Adipocyte (in vitro differentiated cells): ENCODE results near the gene PCSK5.

Experiments
- DNase-seq: peaks from one replicate; pipeline ENCODE4 v3.0.0-alpha.2; 2015; ENCODE audit warnings: low read depth
- H3K27me3 ChIP-seq: replicated peaks from 2 replicates; pipeline ENCODE4 v1.7.0; 2013; ENCODE audit warnings: mild to moderate bottlenecking, low read length, moderate library complexity; ENCODE audit not compliant: control insufficient read depth, insufficient read depth
- H3K36me3 ChIP-seq: 2 replicates; pipeline ENCODE4 v1.7.0; 2013; ENCODE audit warnings: low read length, mild to moderate bottlenecking, moderate library complexity; ENCODE audit not compliant: control insufficient read depth, insufficient read depth, severe bottlenecking
- H3K4me1 ChIP-seq: 2 replicates; pipeline ENCODE4 v1.7.0; 2013; ENCODE audit warnings: mild to moderate bottlenecking, low read length, moderate library complexity; ENCODE audit not compliant: control insufficient read depth, insufficient read depth
- H3K4me3 ChIP-seq: 2 replicates; pipeline ENCODE4 v1.7.0; 2013; ENCODE audit warnings: mild to moderate bottlenecking, low read length, moderate library complexity
- H3K9ac ChIP-seq: 2 replicates; pipeline ENCODE4 v1.7.0; 2013; ENCODE audit warnings: mild to moderate bottlenecking, low read length, moderate library complexity
- H3K9me3 ChIP-seq: 2 replicates; pipeline ENCODE4 v1.7.0; 2013; ENCODE audit warnings: mild to moderate bottlenecking, low read length, moderate library complexity; ENCODE audit not compliant: control insufficient read depth

Gene PCSK5

DNA sequence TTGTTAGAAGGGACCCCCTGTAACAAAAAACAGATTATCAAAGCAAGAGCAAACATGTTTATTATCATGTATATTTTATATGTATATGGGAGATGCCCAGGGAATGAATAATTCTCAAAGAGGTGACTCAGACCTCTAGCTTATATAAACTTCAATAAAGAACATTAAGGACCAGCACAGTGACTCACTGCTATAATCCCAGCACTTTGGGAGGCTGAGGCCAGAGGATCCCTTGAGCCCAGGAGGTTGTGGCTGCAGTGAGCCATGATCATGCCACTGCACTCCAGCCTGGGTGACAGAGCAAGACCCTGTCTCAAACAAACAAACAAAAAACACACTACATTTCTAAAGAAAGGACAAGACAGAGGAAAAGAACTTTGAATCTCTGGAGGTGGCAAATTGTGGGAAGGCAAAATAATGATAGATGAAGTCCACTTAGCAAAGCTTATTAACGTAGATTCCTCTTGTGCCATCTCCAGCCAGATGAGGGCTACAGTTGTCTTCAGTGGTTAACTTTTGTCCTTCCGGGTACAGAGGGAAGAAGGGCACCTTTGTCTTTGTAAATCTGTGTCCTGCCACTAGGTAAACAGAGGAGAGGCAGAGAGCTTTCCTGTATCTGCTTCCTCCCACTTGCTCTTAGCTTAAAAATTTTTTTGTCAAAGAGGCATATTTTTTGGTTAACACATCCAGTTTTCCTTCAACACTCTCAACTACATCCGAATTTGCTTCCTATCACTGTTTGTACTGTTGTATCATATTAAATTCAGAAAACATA, 511.3 kb downstream of the PCSK5 start:
- Histone ChIP-seq H3K36me3 (no peaks in the 10 kb centered on the region), H3K9ac (no peak overlapping the region), H3K27me3 (no peaks in the 10 kb centered on the region), H3K9me3 (no peaks in the 10 kb centered on the region), H3K4me3 (no peak overlapping the region), H3K4me1 (peaks cover 7% of the 10 kb centered on the region)
- peak; percentile 8 for DNase-seq

GRCh38 chr9:76403352-76403751, 512.9 kb downstream of the PCSK5 start:
- peak; percentile 92 for DNase-seq
- Histone ChIP-seq H3K27me3 (no peaks in the 10 kb centered on the region), H3K9ac (peak overlapping the region; percentile 79), H3K36me3 (no peaks in the 10 kb centered on the region), H3K4me3 (peak overlapping the region; percentile 51), H3K4me1 (peaks cover 7% of the 10 kb centered on the region), H3K9me3 (no peaks in the 10 kb centered on the region)

DNA sequence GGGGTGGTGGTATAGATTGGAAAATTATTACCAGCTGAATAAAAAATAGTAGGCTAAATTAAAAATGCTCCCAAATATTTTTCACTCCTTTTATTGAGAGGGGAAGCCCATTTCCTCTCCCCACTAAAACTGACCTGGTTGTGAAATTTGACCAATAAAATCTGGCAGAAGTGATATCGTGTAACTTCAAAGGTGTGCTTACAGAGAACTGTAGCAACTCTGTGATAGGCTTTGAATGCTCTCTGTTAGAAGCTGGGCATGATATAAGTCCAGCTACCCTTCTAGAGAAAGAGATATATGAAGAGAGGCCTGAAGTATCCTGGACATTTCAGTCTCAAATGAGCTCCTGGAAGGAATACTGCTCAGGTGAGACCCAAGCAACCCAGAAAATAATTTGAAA, 513.9 kb downstream of the PCSK5 start:
- no peak for DNase-seq
- Histone ChIP-seq H3K36me3 (no peaks in the 10 kb centered on the region), H3K27me3 (no peaks in the 10 kb centered on the region), H3K9me3 (no peaks in the 10 kb centered on the region), H3K4me1 (peaks cover 7% of the 10 kb centered on the region), H3K4me3 (no peak overlapping the region), H3K9ac (no peak overlapping the region)

GRCh38 chr9:76405340-76405739, 514.9 kb downstream of the PCSK5 start:
- H3K9me3 ChIP-seq = no peaks in the 10 kb centered on the region
- peaks cover 7% of the 10 kb centered on the region for H3K4me1 ChIP-seq
- no peak for DNase-seq
- H3K27me3 ChIP-seq = no peaks in the 10 kb centered on the region
- H3K9ac ChIP-seq = no peak overlapping the region
- H3K4me3 ChIP-seq = no peak overlapping the region
- no peaks in the 10 kb centered on the region for H3K36me3 ChIP-seq

DNA sequence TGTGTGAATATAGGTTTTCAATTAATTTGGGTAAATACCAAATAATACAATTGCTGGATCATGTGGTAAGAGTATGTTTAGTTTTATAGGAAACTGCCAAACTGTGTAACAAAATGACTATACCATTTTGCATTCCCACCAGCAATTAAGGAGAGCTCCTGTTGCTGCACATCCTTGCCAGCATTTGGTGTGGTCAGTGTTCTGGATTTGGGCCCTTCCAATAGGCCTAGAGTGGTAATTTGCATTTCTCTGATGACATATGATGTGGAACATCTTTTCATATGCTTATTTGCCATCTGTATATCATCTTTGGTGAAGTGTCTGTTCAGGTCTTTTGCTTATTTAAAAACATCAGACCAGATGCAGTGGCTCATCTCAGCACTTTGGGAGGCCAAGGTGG, 515.4 kb downstream of the PCSK5 start:
- Histone ChIP-seq H3K9ac (no peak overlapping the region), H3K36me3 (no peaks in the 10 kb centered on the region), H3K27me3 (no peaks in the 10 kb centered on the region), H3K9me3 (no peaks in the 10 kb centered on the region), H3K4me3 (no peak overlapping the region), H3K4me1 (peaks cover 7% of the 10 kb centered on the region)
- DNase-seq = no peak
